Measurements from ENCODE around the gene REEP5. TPM values are rescaled to one million over a fixed set of nuclear protein-coding genes. Genes with fewer than 3 reads are reported as not detected.
A peak's percentile ranks its signal among the peaks of the same experiment; 100 is the strongest.
"Not testable (repeated sequence)": the region's sequence is repeated elsewhere in the genome, so short reads cannot be mapped to it uniquely, and the experiment has no call there.

REEP5 gene
- total and polyA plus RNA-seq, 7 donors, result 35.5 to 83.6 (median 76.7) TPM

DNA sequence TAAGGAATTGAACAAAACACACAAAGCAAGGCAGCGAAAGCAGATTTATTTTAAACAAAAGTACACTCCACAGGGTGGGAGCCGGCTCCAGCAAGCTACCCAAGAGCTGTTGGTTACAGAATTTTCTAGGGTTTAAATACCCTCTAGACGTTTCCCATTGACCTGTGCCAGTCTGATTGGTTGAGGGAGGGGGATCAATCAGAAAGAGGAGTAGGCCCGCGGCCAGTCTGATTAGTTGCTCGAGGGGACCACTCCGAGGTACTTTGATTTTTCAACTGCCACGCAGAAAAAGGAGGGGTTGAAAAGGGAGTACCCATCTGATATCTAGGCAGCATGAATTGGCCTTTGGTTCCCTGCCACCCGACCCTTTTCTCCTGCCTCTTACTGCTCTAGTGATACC is 59.9 kb downstream of the REEP5 start:
- WGBS, 3 donors, result 40 to 61% (median 57%) methylated on average over 9 of the region's 9 CpGs
- no peak for ATAC-seq

GRCh38 chr5:112861638-112861985 is 60.4 kb downstream of the REEP5 start:
- ATAC-seq (peak in 1 of 4 donors; percentile 8), DNase-seq (no peak)
- TF ChIP-seq, protein P1, sequence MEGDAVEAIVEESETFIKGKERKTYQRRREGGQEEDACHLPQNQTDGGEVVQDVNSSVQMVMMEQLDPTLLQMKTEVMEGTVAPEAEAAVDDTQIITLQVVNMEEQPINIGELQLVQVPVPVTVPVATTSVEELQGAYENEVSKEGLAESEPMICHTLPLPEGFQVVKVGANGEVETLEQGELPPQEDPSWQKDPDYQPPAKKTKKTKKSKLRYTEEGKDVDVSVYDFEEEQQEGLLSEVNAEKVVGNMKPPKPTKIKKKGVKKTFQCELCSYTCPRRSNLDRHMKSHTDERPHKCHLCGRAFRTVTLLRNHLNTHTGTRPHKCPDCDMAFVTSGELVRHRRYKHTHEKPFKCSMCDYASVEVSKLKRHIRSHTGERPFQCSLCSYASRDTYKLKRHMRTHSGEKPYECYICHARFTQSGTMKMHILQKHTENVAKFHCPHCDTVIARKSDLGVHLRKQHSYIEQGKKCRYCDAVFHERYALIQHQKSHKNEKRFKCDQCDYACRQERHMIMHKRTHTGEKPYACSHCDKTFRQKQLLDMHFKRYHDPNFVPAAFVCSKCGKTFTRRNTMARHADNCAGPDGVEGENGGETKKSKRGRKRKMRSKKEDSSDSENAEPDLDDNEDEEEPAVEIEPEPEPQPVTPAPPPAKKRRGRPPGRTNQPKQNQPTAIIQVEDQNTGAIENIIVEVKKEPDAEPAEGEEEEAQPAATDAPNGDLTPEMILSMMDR (IDR thresholded peaks at IDR 0.05), result no peak
- Histone ChIP-seq H3K36me3 (ENCODE audit: insufficient read depth in 1 of 2, low read depth in 1 of 2) (peaks cover 3 to 43% of the 10 kb centered on the region in 2 donors), H3K27me3 (ENCODE audit: insufficient read depth in 3 of 3, low read length in 2 of 3) (no peaks in the 10 kb centered on the region), H3K4me3 (peak overlapping the region; percentile 82), H3K27ac (peak overlapping the region; percentile 77), H3K9me3 (no peaks in the 10 kb centered on the region), H3K4me1 (peaks cover 23% of the 10 kb centered on the region)
- WGBS, 3 donors, result 0 to 1% (median 1%) methylated on average over 8 of the region's 8 CpGs
- intact Hi-C loops (cut with DNase I), result loop anchor here (5.0 kb wide), 3 partner anchors 56 to 116 kb away; partner anchors contain the start of genes DCP2 (in 1 of the 2) and REEP5 (in 1 of the 2)

More for the DNA sequence above, 59.9 kb downstream of the REEP5 start:
- peak overlapping the region; percentile 82 for H3K4me3 ChIP-seq
- peak overlapping the region; percentile 77 for H3K27ac ChIP-seq
- H3K27me3 ChIP-seq (ENCODE audit: insufficient read depth in 3 of 3, low read length in 2 of 3), result no peaks in the 10 kb centered on the region
- intact Hi-C loops (cut with DNase I), result loop anchor here (5.0 kb wide), 3 partner anchors 55 to 115 kb away; partner anchors contain the start of genes DCP2 (in 1 of the 2) and REEP5 (in 1 of the 2)
- peaks cover 3 to 48% of the 10 kb centered on the region in 2 donors for H3K36me3 ChIP-seq (ENCODE audit: insufficient read depth in 1 of 2, low read depth in 1 of 2)
- no peak for DNase-seq
- H3K4me1 ChIP-seq, result peaks cover 23% of the 10 kb centered on the region
- H3K9me3 ChIP-seq, result no peaks in the 10 kb centered on the region
- TF ChIP-seq, protein P1 (IDR thresholded peaks at IDR 0.05), result no peak

DNA sequence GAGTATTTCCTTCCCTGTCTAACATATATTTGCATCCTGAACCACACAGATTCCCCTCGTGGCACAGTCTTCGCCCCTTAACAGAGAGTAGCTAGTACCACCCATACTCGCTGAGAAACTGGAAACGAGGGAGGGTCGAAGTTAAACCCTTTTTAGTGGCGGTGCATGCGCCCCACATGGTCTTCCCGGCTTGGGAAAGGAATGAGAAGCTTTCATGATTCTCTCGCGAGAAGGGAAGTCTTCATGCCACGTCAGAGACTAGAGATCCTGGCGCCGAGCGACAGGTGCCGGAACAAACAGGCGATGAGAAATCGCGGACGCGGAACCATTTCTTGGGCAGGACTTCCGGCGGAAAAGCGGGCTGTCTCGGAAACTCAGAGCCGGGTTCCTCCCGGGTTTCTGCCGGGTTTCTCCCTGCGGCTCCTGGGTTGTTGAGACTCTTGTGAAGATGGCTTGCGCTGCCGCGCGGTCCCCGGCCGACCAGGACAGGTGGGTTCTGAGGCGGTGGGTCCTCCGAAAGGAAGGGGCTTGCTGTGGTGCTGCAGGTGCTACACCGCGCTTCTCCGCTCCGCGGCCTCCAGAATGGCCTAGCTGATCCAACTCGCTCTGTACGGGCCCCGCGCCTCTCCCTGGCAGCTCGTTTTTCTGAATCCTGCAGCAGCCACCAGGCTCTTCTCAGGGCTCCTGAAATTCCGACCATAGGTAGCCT is 60.9 kb downstream of the REEP5 start, which contains the start of gene SRP19:
SRP19 (plus strand) TSS at position 359 of the 709 bp plus-strand sequence; CDS start at position 449, 90 bp downstream.
- ATAC-seq, result peak; percentile 96 to 98 (median 97)
- 1% methylated on average over 45 to 47 of the region's 47 CpGs for WGBS, 3 donors
- Histone ChIP-seq H3K4me3 (peak within 1 kb of the TSS; percentile 82), H3K36me3 (ENCODE audit: insufficient read depth in 1 of 2, low read depth in 1 of 2) (peaks cover 3 to 38% of the 10 kb centered on the region in 2 donors), H3K27me3 (ENCODE audit: insufficient read depth in 3 of 3, low read length in 2 of 3) (peaks cover 0 to 1% (median 0%) of the 10 kb centered on the region in 3 donors), H3K27ac (peak within 1 kb of the TSS; percentile 77), H3K4me1 (peaks cover 23% of the 10 kb centered on the region), H3K9me3 (no peaks in the 10 kb centered on the region)
- TF ChIP-seq, protein P1 (IDR thresholded peaks at IDR 0.05), result no peak
- intact Hi-C loops (cut with DNase I), result loop anchor here (5.0 kb wide), 3 partner anchors 56 to 116 kb away; partner anchors contain the start of genes DCP2 (in 1 of the 2) and REEP5 (in 1 of the 2)
- DNase-seq, result peak; percentile 94 to 97

GRCh38 chr5:112860571-112860928 is 61.5 kb downstream of the REEP5 start:
- whole genome bisulfite sequencing, 3 donors, result 69 to 72% (median 70%) methylated on average over 11 of the region's 11 CpGs
- not testable (repeated sequence) for DNase-seq

GRCh38 chr5:112857866-112858265 is 64.2 kb downstream of the REEP5 start:
- DNase-seq, result no peak
- H3K27me3 ChIP-seq (ENCODE audit: insufficient read depth in 3 of 3, low read length in 2 of 3), result peaks cover 0 to 2% (median 0%) of the 10 kb centered on the region in 3 donors
- peaks cover 0 to 6% of the 10 kb centered on the region in 2 donors for H3K36me3 ChIP-seq (ENCODE audit: insufficient read depth in 1 of 2, low read depth in 1 of 2)
- H3K4me3 ChIP-seq, result no peak overlapping the region
- H3K4me1 ChIP-seq, result peaks cover 12% of the 10 kb centered on the region
- H3K27ac ChIP-seq, result no peak overlapping the region
- intact Hi-C loops (cut with DNase I), result no loop called here
- TF ChIP-seq, protein P1 (IDR thresholded peaks at IDR 0.05), result no peak
- no peaks in the 10 kb centered on the region for H3K9me3 ChIP-seq
- ATAC-seq, result no peak

More at GRCh38 chr5:112860571-112860928, 61.5 kb downstream of the REEP5 start:
- H3K9me3 ChIP-seq; H3K27me3 ChIP-seq (ENCODE audit: insufficient read depth in 3 of 3, low read length in 2 of 3): not testable (repeated sequence)
- intact Hi-C loops (cut with DNase I), result loop anchor here (5.0 kb wide), 3 partner anchors 57 to 117 kb away; partner anchors contain the start of genes DCP2 (in 1 of the 2) and REEP5 (in 1 of the 2)
- peaks cover 3 to 32% of the 10 kb centered on the region in 2 donors for H3K36me3 ChIP-seq (ENCODE audit: insufficient read depth in 1 of 2, low read depth in 1 of 2)
- H3K4me1 ChIP-seq, result peaks cover 23% of the 10 kb centered on the region
- peak in 1 of 4 donors; percentile 5 for ATAC-seq
- peak overlapping the region; percentile 82 for H3K4me3 ChIP-seq
- H3K27ac ChIP-seq, result peak overlapping the region; percentile 77

Data from psoas muscle (tissue), 8 donors.